Stimulated activated CD8-positive, alpha-beta memory T cell treated with anti-CD3 and anti-CD28 coated beads, Interleukin-4, amount 100 ng/mL, for 1 hour (primary cell): Measurements from ENCODE around the gene BAHCC1.
"Not testable (repeated sequence)": the region's sequence is repeated elsewhere in the genome, so short reads cannot be mapped to it uniquely, and the experiment has no call there.

Source experiments
- DNase-seq, 2 donors: peaks; one replicate each; pipeline ENCODE4 v3.0.0-alpha.2; 2020; ENCODE audit warnings: low read depth in 2 of 2, low spot score in 1 of 2

BAHCC1 gene

GRCh38 chr17:81411305-81411704, 16.0 kb downstream of the BAHCC1 start:
- DNase-seq: no peak

- peak in 1 of 2 donors; percentile 25 for DNase-seq
Observed at GRCh38 chr17:81412490-81413093, 17.3 kb downstream of the BAHCC1 start.

- no peak for DNase-seq
Observed at GRCh38 chr17:81413497-81414135, 18.4 kb downstream of the BAHCC1 start.

GRCh38 chr17:81414756-81415516, 19.7 kb downstream of the BAHCC1 start:
- no peak for DNase-seq

- DNase-seq: no peak
Observed at GRCh38 chr17:81415681-81416080, 20.4 kb downstream of the BAHCC1 start.

GRCh38 chr17:81416612-81417011, 21.4 kb downstream of the BAHCC1 start:
- no peak for DNase-seq

- DNase-seq: no peak
Observed at GRCh38 chr17:81417049-81417878, 22.0 kb downstream of the BAHCC1 start.

- no peak for DNase-seq
Observed at GRCh38 chr17:81417879-81418709, 22.8 kb downstream of the BAHCC1 start.

GRCh38 chr17:81418710-81419318, 23.6 kb downstream of the BAHCC1 start:
- DNase-seq: no peak

- no peak for DNase-seq
Observed at GRCh38 chr17:81419319-81419885, 24.1 kb downstream of the BAHCC1 start.

GRCh38 chr17:81419886-81420768, 24.9 kb downstream of the BAHCC1 start:
- DNase-seq: no peak

GRCh38 chr17:81420769-81421462, 25.7 kb downstream of the BAHCC1 start:
- no peak for DNase-seq

- no peak for DNase-seq
Observed at GRCh38 chr17:81422776-81423697, 27.8 kb downstream of the BAHCC1 start.

GRCh38 chr17:81423698-81424071, 28.4 kb downstream of the BAHCC1 start:
- no peak for DNase-seq

- no peak for DNase-seq
Observed at GRCh38 chr17:81424151-81425017, 29.1 kb downstream of the BAHCC1 start.

GRCh38 chr17:81425041-81425440, 29.8 kb downstream of the BAHCC1 start:
- DNase-seq: not testable (repeated sequence)
